Astrocyte (in vitro differentiated cells and primary cell): ENCODE results near the gene CLIC6. TPM values are rescaled to one million over a fixed set of nuclear protein-coding genes. Genes with fewer than 3 reads are reported as not detected.

Experiments
- DNase-seq: peaks from one replicate; pipeline ENCODE4 v3.0.0-alpha.2; 2010; ENCODE audit warnings: low read depth
- FAIRE-seq: peaks from 2 replicates; lab custom pipeline; 2011; peaks lifted over from hg19 to GRCh38; lab: Jason Lieb, UNC
- H2AFZ ChIP-seq: 2 replicates; pipeline ENCODE4 v1.6.0; 2012; ENCODE audit warnings: low read depth, low read length, inconsistent platforms
- H3K27ac ChIP-seq: 2 replicates; pipeline ENCODE4 v1.5.1; 2011; ENCODE audit warnings: low read depth, low read length, inconsistent platforms
- H3K27me3 ChIP-seq: 2 replicates; pipeline ENCODE4 v1.6.0; 2011; ENCODE audit warnings: low read length, inconsistent platforms; ENCODE audit not compliant: insufficient read depth
- H3K36me3 ChIP-seq: 2 replicates; pipeline ENCODE4 v1.5.1; 2011; ENCODE audit warnings: low read length, inconsistent platforms; ENCODE audit not compliant: insufficient read depth
- H3K4me1 ChIP-seq: 2 replicates; pipeline ENCODE4 v1.5.1; 2011; ENCODE audit warnings: low read length, inconsistent platforms; ENCODE audit not compliant: insufficient read depth
- H3K4me2 ChIP-seq: 2 replicates; pipeline ENCODE4 v1.6.0; 2012; ENCODE audit warnings: low read length, inconsistent platforms
- H3K4me3 ChIP-seq: 2 replicates; pipeline ENCODE4 v1.5.1; 2011; ENCODE audit warnings: low read depth, mild to moderate bottlenecking, low read length, inconsistent platforms; ENCODE audit not compliant: insufficient read depth
- H3K79me2 ChIP-seq: 2 replicates; pipeline ENCODE4 v1.6.0; 2012; ENCODE audit warnings: mild to moderate bottlenecking, low read length, inconsistent platforms; ENCODE audit not compliant: insufficient read depth
- H3K9ac ChIP-seq: 2 replicates; pipeline ENCODE4 v1.6.0; 2012; ENCODE audit warnings: mild to moderate bottlenecking, low read length, inconsistent platforms
- H3K9me3 ChIP-seq: 2 replicates; pipeline ENCODE4 v1.5.1; 2012; ENCODE audit warnings: low read depth, mild to moderate bottlenecking, low read length, inconsistent platforms; ENCODE audit not compliant: insufficient read depth
- H4K20me1 ChIP-seq: 2 replicates; pipeline ENCODE4 v1.6.0; 2012; ENCODE audit warnings: low read length, inconsistent platforms; ENCODE audit not compliant: insufficient read depth
- H3K27ac Mint-ChIP-seq: one replicate; pipeline ENCODE4 v1.8.0; 2021; ENCODE audit warnings: mild to moderate bottlenecking, mixed read lengths; ENCODE audit not compliant: unreplicated experiment
- H3K27me3 Mint-ChIP-seq: one replicate; pipeline ENCODE4 v1.8.0; 2021; ENCODE audit warnings: low read depth, mixed read lengths; ENCODE audit not compliant: unreplicated experiment
- H3K36me3 Mint-ChIP-seq: one replicate; pipeline ENCODE4 v1.8.0; 2021; ENCODE audit warnings: low read depth, mixed read lengths; ENCODE audit not compliant: unreplicated experiment
- H3K4me1 Mint-ChIP-seq: one replicate; pipeline ENCODE4 v1.8.0; 2021; ENCODE audit warnings: low read depth, mixed read lengths; ENCODE audit not compliant: unreplicated experiment
- H3K4me3 Mint-ChIP-seq: one replicate; pipeline ENCODE4 v1.8.0; 2021; ENCODE audit warnings: mild to moderate bottlenecking, moderate library complexity, mixed read lengths; ENCODE audit not compliant: unreplicated experiment
- H3K9me3 Mint-ChIP-seq: one replicate; pipeline ENCODE4 v1.8.0; 2021; ENCODE audit warnings: mild to moderate bottlenecking, mixed read lengths; ENCODE audit not compliant: unreplicated experiment
- CTCF ChIP-seq: IDR thresholded peaks from 2 replicates; pipeline ENCODE4 v1.5.1; 2011; ENCODE audit warnings: low read depth, mild to moderate bottlenecking, inconsistent platforms, low read length, moderate library complexity; ENCODE audit not compliant: insufficient read depth
- EZH2 ChIP-seq: IDR thresholded peaks from 2 replicates; pipeline ENCODE4 v1.6.1; 2012; ENCODE audit warnings: mild to moderate bottlenecking, low read length, inconsistent platforms; ENCODE audit not compliant: insufficient read depth
- total RNA-seq: library from RNA; stranded (reverse); gene quantifications from 2 replicates; pipeline ENCODE4 v1.2.1, GENCODE V29; 2021

The CLIC6 gene
- total RNA-seq, 1 donor from 2014 or later, result 0.30 TPM

- no peak overlapping the region for H3K9ac ChIP-seq
- H3K4me3 Mint-ChIP-seq, result no peak overlapping the region
- no peak overlapping the region for H3K4me2 ChIP-seq
- no peak for DNase-seq
- no peaks in the 10 kb centered on the region for H3K4me1 ChIP-seq
- H3K36me3 Mint-ChIP-seq, result peaks cover 3% of the 10 kb centered on the region
- H3K9me3 ChIP-seq, result no peaks in the 10 kb centered on the region
- H2AFZ ChIP-seq, result no peak overlapping the region
- TF ChIP-seq EZH2 (no peak), CTCF (no peak)
- peaks cover 2% of the 10 kb centered on the region for H3K9me3 Mint-ChIP-seq
- FAIRE-seq, result no peak
- no peaks in the 10 kb centered on the region for H3K4me1 Mint-ChIP-seq
- no peaks in the 10 kb centered on the region for H4K20me1 ChIP-seq
- H3K27me3 ChIP-seq, result peaks cover 2% of the 10 kb centered on the region
- H3K27ac Mint-ChIP-seq, result no peak overlapping the region
- no peaks in the 10 kb centered on the region for H3K36me3 ChIP-seq
- no peak overlapping the region for H3K27ac ChIP-seq
- H3K79me2 ChIP-seq, result no peaks in the 10 kb centered on the region
- H3K4me3 ChIP-seq, result no peak overlapping the region
- H3K27me3 Mint-ChIP-seq, result peaks cover 43% of the 10 kb centered on the region
Observed at GRCh38 chr21:34754690-34755647, 86.2 kb downstream of the CLIC6 start.

- Histone ChIP-seq H3K4me2 (no peak overlapping the region), H3K79me2 (no peaks in the 10 kb centered on the region), H3K27ac (no peak overlapping the region), H3K9ac (no peak overlapping the region), H3K4me1 (no peaks in the 10 kb centered on the region), H3K4me3 (no peak overlapping the region), H2AFZ (no peak overlapping the region), H3K36me3 (no peaks in the 10 kb centered on the region), H4K20me1 (no peaks in the 10 kb centered on the region), H3K9me3 (peaks cover 5% of the 10 kb centered on the region), H3K27me3 (no peaks in the 10 kb centered on the region)
- FAIRE-seq (no peak), DNase-seq (peak; percentile 41)
- H3K4me3 Mint-ChIP-seq, result no peak overlapping the region
- H3K36me3 Mint-ChIP-seq, result peaks cover 2% of the 10 kb centered on the region
- H3K27ac Mint-ChIP-seq, result no peak overlapping the region
- H3K27me3 Mint-ChIP-seq, result peaks cover 4% of the 10 kb centered on the region
- H3K9me3 Mint-ChIP-seq, result peaks cover 6% of the 10 kb centered on the region
- H3K4me1 Mint-ChIP-seq, result peaks cover 4% of the 10 kb centered on the region
- TF ChIP-seq CTCF (no peak), EZH2 (no peak)
Observed at GRCh38 chr21:34761758-34762330, 93.0 kb downstream of the CLIC6 start.

GRCh38 chr21:34762786-34763185, 94.0 kb downstream of the CLIC6 start:
- H4K20me1 ChIP-seq, result no peaks in the 10 kb centered on the region
- H3K79me2 ChIP-seq, result no peaks in the 10 kb centered on the region
- no peak overlapping the region for H3K9ac ChIP-seq
- H3K9me3 Mint-ChIP-seq, result peaks cover 6% of the 10 kb centered on the region
- H3K4me1 ChIP-seq, result no peaks in the 10 kb centered on the region
- no peak overlapping the region for H3K4me2 ChIP-seq
- no peaks in the 10 kb centered on the region for H3K36me3 ChIP-seq
- H3K4me1 Mint-ChIP-seq, result peaks cover 4% of the 10 kb centered on the region
- FAIRE-seq (no peak), DNase-seq (peak; percentile 79)
- H3K27ac ChIP-seq, result no peak overlapping the region
- no peak overlapping the region for H3K4me3 ChIP-seq
- peaks cover 2% of the 10 kb centered on the region for H3K36me3 Mint-ChIP-seq
- H3K27ac Mint-ChIP-seq, result peak overlapping the region; percentile 65
- H2AFZ ChIP-seq, result no peak overlapping the region
- H3K27me3 ChIP-seq, result no peaks in the 10 kb centered on the region
- peaks cover 4% of the 10 kb centered on the region for H3K27me3 Mint-ChIP-seq
- peaks cover 5% of the 10 kb centered on the region for H3K9me3 ChIP-seq
- no peak overlapping the region for H3K4me3 Mint-ChIP-seq
- TF ChIP-seq EZH2 (no peak), CTCF (no peak)
